NCI-H774 (cell line): ENCODE data around the gene DNM2.

Experiments
- DNase-seq: peaks from one replicate; lab custom pipeline; 2025; lab: John Stamatoyannopoulos, UW

Gene DNM2

GRCh38 chr19:10815969-10816644, 98.2 kb downstream of the DNM2 start:
- DNase-seq: no peak

GRCh38 chr19:10816691-10817090, 98.8 kb downstream of the DNM2 start:
- no peak for DNase-seq

GRCh38 chr19:10817291-10818038, 99.6 kb downstream of the DNM2 start:
- no peak for DNase-seq

- no peak for DNase-seq
Measured at GRCh38 chr19:10818301-10819123, 100.6 kb downstream of the DNM2 start.

DNA sequence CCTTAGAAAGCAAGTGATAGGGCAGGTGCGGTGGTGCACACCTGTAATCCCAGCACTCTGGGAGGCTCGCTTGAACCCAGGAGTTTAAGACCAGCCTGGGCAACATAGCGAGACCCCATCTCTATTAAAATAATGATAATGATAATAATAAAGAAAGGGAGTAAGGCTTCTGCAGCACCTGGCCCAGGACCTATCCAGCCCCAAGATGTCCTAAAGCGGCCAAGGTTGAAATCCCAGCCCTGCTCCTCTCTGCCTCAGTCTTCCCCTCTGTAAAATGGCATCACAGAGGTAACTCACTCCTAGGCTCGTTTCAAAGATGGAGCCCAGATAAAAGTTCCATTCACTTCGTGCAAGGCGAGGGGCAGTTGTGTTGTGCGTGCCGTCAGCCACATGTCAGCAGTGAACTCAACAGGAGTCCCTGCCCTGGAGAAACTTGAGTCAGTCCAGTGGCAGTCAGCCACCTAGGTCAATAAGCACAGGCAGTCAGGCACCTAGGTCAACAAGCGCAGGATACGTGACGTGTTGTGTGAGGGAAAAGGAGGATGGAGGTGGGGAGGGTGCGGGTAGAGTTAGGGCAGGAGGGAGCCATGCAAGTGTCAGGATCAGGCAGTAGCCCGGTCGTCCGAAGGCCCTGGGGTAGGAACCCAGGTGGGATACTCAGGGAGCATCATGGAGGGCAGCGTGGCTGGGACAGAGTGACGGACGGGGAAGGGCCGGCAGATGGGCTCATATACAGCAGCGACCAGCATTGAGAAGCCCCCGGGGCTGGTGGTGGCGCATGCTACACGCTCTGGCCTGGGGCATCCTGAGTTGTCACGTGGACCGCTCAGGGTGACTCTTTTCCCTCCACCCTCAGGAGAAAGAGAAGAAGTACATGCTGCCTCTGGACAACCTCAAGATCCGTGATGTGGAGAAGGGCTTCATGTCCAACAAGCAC, 101.5 kb downstream of the DNM2 start:
- no peak for DNase-seq

DNA sequence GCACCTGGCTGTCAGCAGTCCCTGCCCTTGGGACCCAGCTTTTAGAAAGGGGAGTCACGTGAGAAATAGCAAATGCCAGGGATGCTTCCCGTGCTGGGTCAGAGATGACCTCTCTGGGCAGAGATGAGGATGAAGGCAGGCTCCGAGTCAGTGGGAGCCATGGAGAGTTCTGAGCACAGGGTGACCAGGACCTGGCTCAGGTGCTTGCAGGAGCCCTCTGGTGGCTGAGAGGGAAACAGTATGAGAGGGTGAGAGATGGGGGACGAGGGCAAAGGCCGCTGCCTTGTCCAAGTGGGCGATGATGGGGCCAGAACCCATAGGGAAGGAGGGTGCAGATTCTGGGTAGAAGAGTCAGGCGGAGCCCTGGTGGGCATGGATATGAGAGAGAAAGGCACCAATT, 102.3 kb downstream of the DNM2 start:
- no peak for DNase-seq

GRCh38 chr19:10823690-10824089, 105.8 kb downstream of the DNM2 start:
- no peak for DNase-seq

- no peak for DNase-seq
Measured at GRCh38 chr19:10826231-10826630, 108.4 kb downstream of the DNM2 start.

DNA sequence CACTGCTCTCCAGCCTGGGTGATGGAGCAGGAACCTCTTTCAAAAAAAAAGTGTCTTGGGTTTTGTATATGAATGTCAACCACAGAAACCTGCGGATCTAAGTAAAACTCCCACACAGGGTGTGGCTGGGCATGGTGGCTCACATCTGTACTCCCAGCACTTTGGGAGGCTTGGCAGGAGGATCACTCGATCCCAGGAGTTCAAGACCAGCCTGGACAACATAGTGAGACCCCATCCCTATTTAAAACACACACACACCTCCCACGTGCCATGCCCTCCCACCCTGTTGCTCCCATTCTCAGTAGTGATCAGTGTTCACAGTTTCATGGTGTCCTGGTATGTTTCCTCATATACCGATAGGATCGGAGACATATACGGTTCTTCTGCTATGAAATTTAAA, 109.0 kb downstream of the DNM2 start:
- no peak for DNase-seq

DNA sequence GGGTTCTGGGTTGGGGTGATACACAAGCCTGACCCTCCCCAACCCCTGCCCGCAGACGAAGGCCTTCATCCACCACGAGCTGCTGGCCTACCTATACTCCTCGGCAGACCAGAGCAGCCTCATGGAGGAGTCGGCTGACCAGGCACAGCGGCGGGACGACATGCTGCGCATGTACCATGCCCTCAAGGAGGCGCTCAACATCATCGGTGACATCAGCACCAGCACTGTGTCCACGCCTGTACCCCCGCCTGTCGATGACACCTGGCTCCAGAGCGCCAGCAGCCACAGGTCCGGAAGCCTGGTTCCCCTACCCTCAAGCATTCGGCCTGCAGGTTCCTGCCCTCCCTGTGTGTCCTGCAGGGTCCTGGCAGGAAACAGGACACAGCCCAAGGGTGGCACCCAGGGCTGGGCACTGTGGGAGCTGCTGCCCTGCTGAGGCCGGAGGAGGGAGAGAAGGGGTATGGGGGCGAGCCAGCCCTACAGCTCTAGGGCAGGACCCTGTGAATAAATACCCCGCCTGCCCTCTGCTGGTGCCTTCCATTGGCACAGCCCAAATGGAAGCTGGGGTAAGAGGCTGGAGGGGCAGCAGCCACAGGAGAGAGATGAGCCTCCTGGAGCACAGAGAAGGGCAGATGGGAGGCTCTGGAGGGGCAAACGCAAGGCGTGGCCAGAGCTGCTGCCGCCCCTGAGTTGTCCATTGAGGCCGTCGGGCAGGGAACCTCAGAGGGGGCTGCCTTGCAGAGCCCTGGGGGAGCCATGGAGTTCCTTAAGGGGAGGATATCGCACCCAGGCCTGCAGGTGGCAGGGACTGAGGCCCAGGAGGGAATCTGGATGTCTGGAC, 111.3 kb downstream of the DNM2 start:
- DNase-seq: no peak

DNA sequence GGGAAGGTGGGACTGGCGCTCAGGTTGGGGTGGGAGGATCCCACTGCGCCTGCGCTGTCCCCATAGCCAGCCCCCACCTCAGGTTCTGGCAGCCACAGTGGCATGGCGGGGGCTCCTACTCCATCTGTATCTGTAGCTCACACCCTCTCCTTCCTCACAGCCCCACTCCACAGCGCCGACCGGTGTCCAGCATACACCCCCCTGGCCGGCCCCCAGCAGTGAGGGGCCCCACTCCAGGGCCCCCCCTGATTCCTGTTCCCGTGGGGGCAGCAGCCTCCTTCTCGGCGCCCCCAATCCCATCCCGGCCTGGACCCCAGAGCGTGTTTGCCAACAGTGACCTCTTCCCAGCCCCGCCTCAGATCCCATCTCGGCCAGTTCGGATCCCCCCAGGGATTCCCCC, 112.1 kb downstream of the DNM2 start:
- DNase-seq: no peak

GRCh38 chr19:10830370-10830769, 112.5 kb downstream of the DNM2 start:
- DNase-seq: no peak

GRCh38 chr19:10830931-10831779, 113.3 kb downstream of the DNM2 start:
- no peak for DNase-seq

DNA sequence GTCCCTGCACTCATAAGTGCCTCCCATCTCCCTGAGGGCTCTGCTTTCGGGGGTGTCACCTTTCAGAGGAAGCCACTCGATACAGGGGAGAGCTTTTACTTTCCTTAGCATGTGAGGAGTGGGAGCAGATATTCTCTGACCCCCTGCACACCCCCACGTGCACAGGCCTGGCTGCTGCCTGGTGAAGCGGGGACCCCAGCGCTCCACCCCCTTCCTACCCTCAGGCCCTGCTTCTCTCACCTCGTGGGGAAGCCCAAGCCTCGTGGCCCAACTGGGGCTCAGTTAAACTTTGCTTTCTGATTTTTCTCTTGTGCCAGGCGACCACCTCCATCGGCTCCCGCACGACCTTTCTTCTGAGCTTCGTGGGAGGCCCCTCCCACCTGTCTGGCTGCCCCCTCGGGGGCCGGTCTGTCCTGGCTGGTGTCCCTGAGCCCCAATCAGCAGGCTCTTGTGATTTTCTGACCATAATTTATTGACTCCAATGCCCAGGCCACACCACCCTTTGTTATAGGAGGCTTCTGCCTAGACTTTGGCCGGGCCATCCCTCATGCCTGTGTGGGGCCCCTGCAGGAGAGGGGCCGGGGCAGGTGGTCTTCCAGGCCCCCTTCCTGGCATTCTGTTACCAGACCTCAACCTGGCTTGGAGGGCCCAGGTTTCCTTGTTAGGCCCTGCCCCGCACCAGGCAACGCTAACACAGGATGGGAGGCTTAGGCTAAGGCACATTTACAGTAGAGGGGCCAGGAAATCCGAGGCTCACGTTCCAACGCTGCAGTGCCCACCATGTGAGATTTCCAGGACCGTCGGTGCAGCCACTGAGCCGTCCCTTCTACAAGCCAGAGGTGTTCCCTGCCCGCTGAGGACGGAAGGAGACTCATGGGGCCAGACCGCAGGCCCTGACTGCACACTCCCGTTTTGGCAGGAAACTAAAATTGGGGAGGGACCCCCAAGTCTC, 114.4 kb downstream of the DNM2 start:
- DNase-seq: no peak

- no peak for DNase-seq
Measured at GRCh38 chr19:10832939-10833296, 115.0 kb downstream of the DNM2 start.

- no peak for DNase-seq
Measured at GRCh38 chr19:10835089-10835753, 117.3 kb downstream of the DNM2 start.

DNA sequence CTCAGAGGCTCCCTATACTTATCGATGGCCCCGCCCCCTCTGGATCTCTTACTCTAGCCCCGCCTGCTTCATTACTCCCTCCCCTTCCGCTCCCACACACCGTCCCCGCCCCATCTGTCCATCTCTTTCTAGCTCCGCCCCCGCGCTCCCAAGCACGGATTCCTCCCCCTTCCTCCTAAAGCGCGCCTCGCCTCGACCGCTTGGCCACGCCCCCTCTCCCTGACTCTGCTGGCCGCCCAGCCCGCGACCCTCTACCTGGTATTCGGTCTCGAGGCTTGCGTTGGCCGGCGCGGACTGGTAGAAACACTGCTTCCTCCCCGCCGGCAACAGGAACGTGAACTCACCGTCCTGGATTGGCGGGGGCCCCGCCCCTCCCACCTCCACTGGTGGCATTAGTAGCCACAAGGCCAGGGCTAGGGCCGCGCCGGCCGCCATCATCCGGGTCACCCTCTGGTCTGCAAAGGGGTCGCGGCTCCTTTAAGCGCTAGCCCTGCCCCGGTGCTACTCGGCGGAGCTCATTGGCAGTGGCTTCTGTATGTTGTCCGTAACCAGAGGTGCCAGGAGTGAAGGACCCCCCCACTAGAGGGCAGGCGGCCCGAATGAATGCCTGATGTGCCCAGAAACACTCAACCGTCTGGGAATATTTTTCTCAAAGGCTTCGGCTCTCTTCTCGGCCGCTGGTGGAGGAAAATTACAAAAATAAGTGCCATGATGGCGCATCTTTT, 118.0 kb downstream of the DNM2 start, which contains the start of gene TMED1:
Gene TMED1 (minus strand): TSS at position 459 of the 725 bp plus-strand sequence. CDS start 21 bp downstream, at position 438.
- DNase-seq: peak; percentile 99
